ENCODE measurements around the gene MGST2. TPM values are rescaled to one million over a fixed set of nuclear protein-coding genes. Genes with fewer than 3 reads are reported as not detected.

The MGST2 gene
- total RNA-seq, 1 experiment from 2014 or later: 27.5 TPM

GRCh38 chr4:139738846-139739613 lies 73.4 kb downstream of the MGST2 start:
- no peak overlapping the region for H3K27ac Mint-ChIP-seq (ENCODE audit: low read depth, unreplicated experiment)
- intact Hi-C loops (cut with micrococcal nuclease): loop anchor here (5.0 to 10.0 kb wide), 2 partner anchors 246 to 588 kb away; no protein-coding TSS in a partner anchor
- CTCF ChIA-PET: interaction anchor here (0.9 to 4.6 kb wide), 9 partner anchors 15 to 139 kb away, joined by 3 to 55 read pairs (median 5); no protein-coding TSS in a partner anchor
- H3K36me3 Mint-ChIP-seq (ENCODE audit: insufficient read depth, unreplicated experiment): no peaks in the 10 kb centered on the region
- no peaks in the 10 kb centered on the region for H3K9me3 Mint-ChIP-seq (ENCODE audit: unreplicated experiment)
- POLR2A ChIA-PET: interaction anchor here (0.7 to 1.0 kb wide), 2 partner anchors 149 to 386 kb away, joined by 3 to 4 read pairs; no protein-coding TSS in a partner anchor
- BruUV-seq (replicated peaks): no TSS peak
- no peak overlapping the region for H3K4me3 Mint-ChIP-seq (ENCODE audit: unreplicated experiment)
- no peak for TF ChIP-seq CTCF (IDR thresholded peaks at IDR 0.05; ENCODE audit: unreplicated experiment)
- no peak for DNase-seq (ENCODE audit: unreplicated experiment)
- no peaks in the 10 kb centered on the region for H3K27me3 Mint-ChIP-seq (ENCODE audit: insufficient read depth, unreplicated experiment)
- H3K4me1 Mint-ChIP-seq (ENCODE audit: insufficient read depth, unreplicated experiment): peaks cover 13% of the 10 kb centered on the region

GRCh38 chr4:139740121-139740520 lies 74.5 kb downstream of the MGST2 start:
- Mint-ChIP-seq H3K36me3 (ENCODE audit: insufficient read depth, unreplicated experiment) (no peaks in the 10 kb centered on the region), H3K4me1 (ENCODE audit: insufficient read depth, unreplicated experiment) (peaks cover 7% of the 10 kb centered on the region), H3K27me3 (ENCODE audit: insufficient read depth, unreplicated experiment) (no peaks in the 10 kb centered on the region), H3K9me3 (ENCODE audit: unreplicated experiment) (no peaks in the 10 kb centered on the region), H3K4me3 (ENCODE audit: unreplicated experiment) (no peak overlapping the region), H3K27ac (ENCODE audit: low read depth, unreplicated experiment) (no peak overlapping the region)
- CTCF ChIA-PET: interaction anchor here (0.6 to 4.6 kb wide), 38 partner anchors 9 to 620 kb away, joined by 3 to 55 read pairs (median 4); no protein-coding TSS in a partner anchor
- no peak for TF ChIP-seq CTCF (IDR thresholded peaks at IDR 0.05; ENCODE audit: unreplicated experiment)
- POLR2A ChIA-PET: interaction anchor here (0.6 to 2.5 kb wide), 5 partner anchors 74 to 309 kb away, joined by 3 to 13 read pairs (median 8); partner anchors contain the start of gene MGST2
- peak; percentile 16 for DNase-seq (ENCODE audit: unreplicated experiment)
- intact Hi-C loops (cut with micrococcal nuclease): loop anchor here (1.0 to 5.0 kb wide), 2 partner anchors 83 to 312 kb away; no protein-coding TSS in a partner anchor
- BruUV-seq (replicated peaks): no TSS peak

GRCh38 chr4:139740531-139741041 lies 75.0 kb downstream of the MGST2 start:
- ChIA-PET POLR2A (interaction anchor here (0.6 to 2.5 kb wide), 8 partner anchors 8 to 411 kb away, joined by 3 to 13 read pairs (median 4); partner anchors contain the start of gene MGST2), CTCF (interaction anchor here (0.6 to 4.6 kb wide), 41 partner anchors 9 to 783 kb away, joined by 3 to 55 read pairs (median 4); partner anchors contain the start of genes ELMOD2 and MGST2)
- H3K9me3 Mint-ChIP-seq (ENCODE audit: unreplicated experiment): no peaks in the 10 kb centered on the region
- H3K4me1 Mint-ChIP-seq (ENCODE audit: insufficient read depth, unreplicated experiment): peaks cover 7% of the 10 kb centered on the region
- no peak overlapping the region for H3K4me3 Mint-ChIP-seq (ENCODE audit: unreplicated experiment)
- H3K36me3 Mint-ChIP-seq (ENCODE audit: insufficient read depth, unreplicated experiment): no peaks in the 10 kb centered on the region
- peak; percentile 21 for TF ChIP-seq CTCF (IDR thresholded peaks at IDR 0.05; ENCODE audit: unreplicated experiment)
- H3K27me3 Mint-ChIP-seq (ENCODE audit: insufficient read depth, unreplicated experiment): no peaks in the 10 kb centered on the region
- intact Hi-C loops (cut with micrococcal nuclease): loop anchor here (1.0 to 5.0 kb wide), 2 partner anchors 83 to 312 kb away; no protein-coding TSS in a partner anchor
- peak; percentile 93 for DNase-seq (ENCODE audit: unreplicated experiment)
- no peak overlapping the region for H3K27ac Mint-ChIP-seq (ENCODE audit: low read depth, unreplicated experiment)
- BruUV-seq (replicated peaks): no TSS peak

- no peak for TF ChIP-seq CTCF (IDR thresholded peaks at IDR 0.05; ENCODE audit: unreplicated experiment)
- H3K4me3 Mint-ChIP-seq (ENCODE audit: unreplicated experiment): no peak overlapping the region
- POLR2A ChIA-PET: no interaction called here
- H3K27ac Mint-ChIP-seq (ENCODE audit: low read depth, unreplicated experiment): no peak overlapping the region
- CTCF ChIA-PET: interaction anchor here (0.6 to 0.9 kb wide), 3 partner anchors 91 to 916 kb away, joined by 3 to 6 read pairs (median 4); no protein-coding TSS in a partner anchor
- intact Hi-C loops (cut with micrococcal nuclease): loop anchor here (5.0 kb wide), 1 partner anchor 309 kb away; no protein-coding TSS in a partner anchor
- H3K36me3 Mint-ChIP-seq (ENCODE audit: insufficient read depth, unreplicated experiment): no peaks in the 10 kb centered on the region
- H3K27me3 Mint-ChIP-seq (ENCODE audit: insufficient read depth, unreplicated experiment): no peaks in the 10 kb centered on the region
- H3K9me3 Mint-ChIP-seq (ENCODE audit: unreplicated experiment): no peaks in the 10 kb centered on the region
- H3K4me1 Mint-ChIP-seq (ENCODE audit: insufficient read depth, unreplicated experiment): peaks cover 7% of the 10 kb centered on the region
- DNase-seq (ENCODE audit: unreplicated experiment): no peak
- no TSS peak for BruUV-seq (replicated peaks)
Measured at GRCh38 chr4:139743027-139743426, 77.4 kb downstream of the MGST2 start.
